Prostate gland (tissue), 2 donors: ENCODE measurements around the gene CDC14A.

Experiments used
- POLR2A ChIP-seq: fragments of 450-650 bp; IDR thresholded peaks from one replicate; pipeline ENCODE4 v1.6.1; 2016; ENCODE audit warnings: antibody characterized with exemption, mild to moderate bottlenecking
- POLR2AphosphoS5 ChIP-seq: sonication (generic); formaldehyde crosslinking; IDR thresholded peaks from one replicate; pipeline ENCODE4 v1.6.1; 2017; ENCODE audit warnings: antibody characterized with exemption
- TF ChIP-seq, protein P1 (sequence below), 4 experiments: fragments of 200-600 bp in 2 of 4; fragments of 450-650 bp in 2 of 4; sonication (generic) in 2 of 4; IDR thresholded peaks; 1 replicate in 3 of 4; 2 replicates in 1 of 4; pipeline ENCODE4 v1.5.1; 2016 to 2019; ENCODE audit warnings: antibody characterized with exemption in 4 of 4, mild to moderate bottlenecking in 2 of 4, moderate library complexity in 2 of 4

- TF ChIP-seq, protein P1, sequence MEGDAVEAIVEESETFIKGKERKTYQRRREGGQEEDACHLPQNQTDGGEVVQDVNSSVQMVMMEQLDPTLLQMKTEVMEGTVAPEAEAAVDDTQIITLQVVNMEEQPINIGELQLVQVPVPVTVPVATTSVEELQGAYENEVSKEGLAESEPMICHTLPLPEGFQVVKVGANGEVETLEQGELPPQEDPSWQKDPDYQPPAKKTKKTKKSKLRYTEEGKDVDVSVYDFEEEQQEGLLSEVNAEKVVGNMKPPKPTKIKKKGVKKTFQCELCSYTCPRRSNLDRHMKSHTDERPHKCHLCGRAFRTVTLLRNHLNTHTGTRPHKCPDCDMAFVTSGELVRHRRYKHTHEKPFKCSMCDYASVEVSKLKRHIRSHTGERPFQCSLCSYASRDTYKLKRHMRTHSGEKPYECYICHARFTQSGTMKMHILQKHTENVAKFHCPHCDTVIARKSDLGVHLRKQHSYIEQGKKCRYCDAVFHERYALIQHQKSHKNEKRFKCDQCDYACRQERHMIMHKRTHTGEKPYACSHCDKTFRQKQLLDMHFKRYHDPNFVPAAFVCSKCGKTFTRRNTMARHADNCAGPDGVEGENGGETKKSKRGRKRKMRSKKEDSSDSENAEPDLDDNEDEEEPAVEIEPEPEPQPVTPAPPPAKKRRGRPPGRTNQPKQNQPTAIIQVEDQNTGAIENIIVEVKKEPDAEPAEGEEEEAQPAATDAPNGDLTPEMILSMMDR (IDR thresholded peaks at IDR 0.05), result no peak
- TF ChIP-seq POLR2AphosphoS5 (no peak), POLR2A (no peak)
These were observed 160.6 kb downstream of the CDC14A start for GRCh38 chr1:100512803-100513352.
